HG03354 (cell line): ENCODE data around the gene DENND1A.
A peak's percentile ranks its signal among the peaks of the same experiment; 100 is the strongest.

Experiments used
- ATAC-seq: cut with Tn5 transposase; IDR thresholded peaks from one replicate; pipeline ENCODE4 v1.9.1; 2021; ENCODE audit warnings: mild to moderate bottlenecking; ENCODE audit not compliant: unreplicated experiment, poor library complexity, severe bottlenecking

DENND1A gene

GRCh38 chr9:123868002-123868401 is 61.9 kb downstream of the DENND1A start:
- ATAC-seq = no peak

GRCh38 chr9:123867034-123867433 is 62.9 kb downstream of the DENND1A start:
- ATAC-seq = no peak

- no peak for ATAC-seq
Measured at GRCh38 chr9:123866497-123866896, 63.4 kb downstream of the DENND1A start.

GRCh38 chr9:123865226-123866000 is 64.5 kb downstream of the DENND1A start:
- no peak for ATAC-seq

- ATAC-seq = no peak
Measured at GRCh38 chr9:123864251-123864650, 65.7 kb downstream of the DENND1A start.

- ATAC-seq = no peak
Measured at GRCh38 chr9:123863164-123863855, 66.6 kb downstream of the DENND1A start.

GRCh38 chr9:123861756-123862120 is 68.2 kb downstream of the DENND1A start:
- no peak for ATAC-seq

GRCh38 chr9:123861086-123861755 is 68.7 kb downstream of the DENND1A start:
- ATAC-seq = no peak

- no peak for ATAC-seq
Measured at GRCh38 chr9:123860603-123861002, 69.3 kb downstream of the DENND1A start.

- no peak for ATAC-seq
Measured at GRCh38 chr9:123852403-123852802, 77.5 kb downstream of the DENND1A start.

GRCh38 chr9:123851851-123852250 is 78.1 kb downstream of the DENND1A start:
- no peak for ATAC-seq

GRCh38 chr9:123848447-123849085 is 81.4 kb downstream of the DENND1A start:
- ATAC-seq = no peak

GRCh38 chr9:123846966-123847365 is 83.0 kb downstream of the DENND1A start:
- no peak for ATAC-seq

GRCh38 chr9:123843703-123844102 is 86.2 kb downstream of the DENND1A start:
- no peak for ATAC-seq

GRCh38 chr9:123835821-123836220 is 94.1 kb downstream of the DENND1A start:
- no peak for ATAC-seq

GRCh38 chr9:123834889-123835562 is 94.9 kb downstream of the DENND1A start:
- peak; percentile 74 for ATAC-seq

GRCh38 chr9:123834218-123834888 is 95.6 kb downstream of the DENND1A start:
- ATAC-seq = no peak

- ATAC-seq = no peak
Measured at GRCh38 chr9:123832858-123833650, 96.9 kb downstream of the DENND1A start.
